Measurements from ENCODE around the gene SNAI3. TPM values are rescaled to one million over a fixed set of nuclear protein-coding genes. Genes with fewer than 3 reads are reported as not detected.
"Not testable (repeated sequence)": the region's sequence is repeated elsewhere in the genome, so short reads cannot be mapped to it uniquely, and the experiment has no call there.

Gene SNAI3
- total RNA-seq, 4 donors from 2014 or later, result 0.39 to 1.7 (median 1.1) TPM; not detected in 1

DNA sequence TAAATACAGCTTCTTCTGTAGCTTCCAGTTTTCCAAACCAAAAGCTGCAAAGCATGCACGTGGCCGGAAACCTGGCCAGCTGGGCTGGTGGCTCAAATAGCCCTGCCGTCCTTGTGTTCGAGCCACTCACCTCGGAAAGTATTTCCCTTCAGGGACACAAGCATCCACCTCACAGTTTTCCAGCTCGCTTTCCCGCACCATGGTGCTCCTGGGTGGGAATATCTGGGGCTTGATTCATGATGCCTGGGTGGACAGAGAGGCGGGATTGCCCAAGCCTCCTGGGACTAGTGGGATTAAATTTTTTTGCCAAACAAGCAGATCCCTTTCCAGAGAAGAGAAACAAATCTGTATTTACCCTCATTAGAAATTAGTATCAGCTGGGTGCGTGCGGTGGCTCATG is 16.3 kb downstream of the SNAI3 start:
- no peak for ATAC-seq
- no peaks in the 10 kb centered on the region for H3K4me1 ChIP-seq
- no peaks in the 10 kb centered on the region for H3K27me3 ChIP-seq
- H3K9me3 ChIP-seq, result no peaks in the 10 kb centered on the region
- WGBS, 2 donors (ENCODE audit: low coverage in 1 of 2), result 60 to 76% methylated on average over 3 to 10 of the region's 10 CpGs
- no peak overlapping the region for H3K4me3 ChIP-seq
- H3K27ac ChIP-seq, result no peak overlapping the region
- peaks cover 0 to 22% of the 10 kb centered on the region in 2 donors for H3K36me3 ChIP-seq
- TF ChIP-seq POLR2A (IDR thresholded peaks at IDR 0.05), result no peak

DNA sequence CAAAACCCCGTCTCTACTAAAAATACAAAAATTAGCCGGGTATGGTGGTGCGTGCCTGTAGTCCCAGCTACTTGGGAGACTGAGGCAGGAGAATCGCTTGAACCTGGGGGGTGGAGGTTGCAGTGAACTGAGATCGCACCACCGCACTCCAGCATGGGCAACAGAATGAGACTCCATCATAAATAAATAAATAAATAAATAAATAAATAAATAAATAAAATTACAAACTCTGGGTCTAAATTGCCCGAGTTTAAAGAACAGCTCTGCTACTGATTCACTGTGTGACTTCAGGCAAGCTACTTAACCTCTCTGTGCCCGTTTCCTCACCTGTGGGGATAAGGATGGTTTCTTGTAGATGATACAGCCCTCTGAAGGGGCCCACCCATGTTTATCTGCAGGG is 16.8 kb downstream of the SNAI3 start:
- H3K27me3 ChIP-seq, ATAC-seq, H3K4me1 ChIP-seq, H3K4me3 ChIP-seq, H3K9me3 ChIP-seq, H3K27ac ChIP-seq: not testable (repeated sequence)
- H3K36me3 ChIP-seq, result peaks cover 0 to 22% of the 10 kb centered on the region in 2 donors
- 74 to 93% methylated on average over 2 to 8 of the region's 8 CpGs for WGBS, 2 donors (ENCODE audit: low coverage in 1 of 2)

DNA sequence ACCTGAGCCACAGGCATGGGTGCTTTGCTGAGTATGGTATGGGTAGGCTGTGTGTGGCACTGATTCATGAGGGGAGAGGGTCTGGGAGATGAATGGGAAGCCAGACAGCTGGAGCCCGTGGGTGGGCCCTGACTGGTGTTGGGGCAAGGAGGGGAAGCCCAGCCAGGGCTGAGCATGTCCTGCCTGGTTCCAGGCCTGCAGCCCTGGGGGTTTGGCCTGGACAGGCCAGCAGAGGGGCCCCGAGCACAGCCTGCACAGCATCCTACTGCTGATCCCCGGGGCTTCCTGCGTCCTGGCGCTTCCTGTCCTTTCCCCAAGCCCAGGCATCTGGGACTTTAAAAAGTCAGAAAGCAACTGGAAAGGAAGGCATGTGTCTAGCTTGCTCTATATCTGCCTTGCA is 18.8 kb downstream of the SNAI3 start:
- TF ChIP-seq, protein P1, sequence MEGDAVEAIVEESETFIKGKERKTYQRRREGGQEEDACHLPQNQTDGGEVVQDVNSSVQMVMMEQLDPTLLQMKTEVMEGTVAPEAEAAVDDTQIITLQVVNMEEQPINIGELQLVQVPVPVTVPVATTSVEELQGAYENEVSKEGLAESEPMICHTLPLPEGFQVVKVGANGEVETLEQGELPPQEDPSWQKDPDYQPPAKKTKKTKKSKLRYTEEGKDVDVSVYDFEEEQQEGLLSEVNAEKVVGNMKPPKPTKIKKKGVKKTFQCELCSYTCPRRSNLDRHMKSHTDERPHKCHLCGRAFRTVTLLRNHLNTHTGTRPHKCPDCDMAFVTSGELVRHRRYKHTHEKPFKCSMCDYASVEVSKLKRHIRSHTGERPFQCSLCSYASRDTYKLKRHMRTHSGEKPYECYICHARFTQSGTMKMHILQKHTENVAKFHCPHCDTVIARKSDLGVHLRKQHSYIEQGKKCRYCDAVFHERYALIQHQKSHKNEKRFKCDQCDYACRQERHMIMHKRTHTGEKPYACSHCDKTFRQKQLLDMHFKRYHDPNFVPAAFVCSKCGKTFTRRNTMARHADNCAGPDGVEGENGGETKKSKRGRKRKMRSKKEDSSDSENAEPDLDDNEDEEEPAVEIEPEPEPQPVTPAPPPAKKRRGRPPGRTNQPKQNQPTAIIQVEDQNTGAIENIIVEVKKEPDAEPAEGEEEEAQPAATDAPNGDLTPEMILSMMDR (IDR thresholded peaks at IDR 0.05), result no peak
- TF ChIP-seq POLR2A (IDR thresholded peaks at IDR 0.05) (no peak), POLR2AphosphoS5 (IDR thresholded peaks at IDR 0.05) (no peak), EP300 (IDR thresholded peaks at IDR 0.05) (no peak)
- no peak for ATAC-seq
- H3K4me1 ChIP-seq, result peaks cover 0 to 15% (median 5%) of the 10 kb centered on the region in 3 donors
- no peak overlapping the region for H3K4me3 ChIP-seq
- no peaks in the 10 kb centered on the region for H3K9me3 ChIP-seq
- no peaks in the 10 kb centered on the region for H3K27me3 ChIP-seq
- no peak overlapping the region for H3K27ac ChIP-seq
- WGBS, 2 donors (ENCODE audit: low coverage in 1 of 2), result 0% methylated on average over 1 of the region's 5 CpGs; no CpG with 5 or more reads in 1 of the 2 donors
- peaks cover 0 to 10% of the 10 kb centered on the region in 2 donors for H3K36me3 ChIP-seq

DNA sequence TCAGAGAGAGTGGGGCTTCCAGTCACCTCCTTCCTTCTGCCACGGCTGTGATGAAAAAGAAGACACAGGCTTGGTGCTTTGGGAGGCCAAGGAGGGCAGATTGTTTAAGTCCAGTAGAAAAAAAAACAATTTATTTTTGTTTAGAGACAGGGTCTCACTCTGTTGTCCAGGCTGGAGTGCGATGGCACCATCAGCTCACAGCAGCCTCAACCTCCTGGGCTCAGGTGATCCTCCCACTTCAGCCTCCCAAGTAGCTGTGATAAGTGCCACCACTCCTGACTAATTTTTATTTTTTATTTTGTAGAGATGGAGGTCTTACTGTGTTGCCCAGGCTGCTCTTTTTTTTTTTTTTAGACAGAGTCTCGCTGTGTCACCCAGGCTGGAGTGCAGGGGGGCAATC is 20.7 kb downstream of the SNAI3 start:
- no peak for ATAC-seq
- no peaks in the 10 kb centered on the region for H3K9me3 ChIP-seq

DNA sequence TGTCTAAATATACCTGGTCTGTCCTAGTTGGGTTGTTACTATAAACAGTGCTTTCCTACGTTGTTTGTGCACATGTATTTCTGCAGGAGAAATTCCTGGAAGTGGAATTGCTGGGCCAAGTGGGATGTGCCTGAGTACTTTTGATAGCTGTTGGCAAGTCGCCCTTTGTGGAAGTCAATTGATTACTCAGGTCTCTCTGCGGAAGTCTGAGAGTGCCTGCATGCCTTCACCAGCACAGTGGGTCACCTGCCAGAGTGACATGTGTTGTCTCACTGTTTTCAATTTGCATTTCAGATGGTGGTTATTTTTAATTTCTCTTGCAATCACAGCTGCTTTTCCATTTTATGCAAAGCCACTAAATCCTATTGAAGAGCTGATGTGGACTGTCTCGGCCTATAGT is 21.2 kb downstream of the SNAI3 start:
- TF ChIP-seq POLR2AphosphoS5 (IDR thresholded peaks at IDR 0.05), result no peak
- TF ChIP-seq, protein P1 (IDR thresholded peaks at IDR 0.05), result no peak
- TF ChIP-seq POLR2A (IDR thresholded peaks at IDR 0.05), result no peak
- no peak for TF ChIP-seq EP300 (IDR thresholded peaks at IDR 0.05)
- no peak overlapping the region for H3K27ac ChIP-seq
- no peak overlapping the region for H3K4me3 ChIP-seq
- H3K36me3 ChIP-seq, result peaks cover 0 to 4% of the 10 kb centered on the region in 2 donors
- ATAC-seq, result no peak
- peaks cover 0 to 30% (median 11%) of the 10 kb centered on the region in 3 donors for H3K4me1 ChIP-seq
- no peaks in the 10 kb centered on the region for H3K9me3 ChIP-seq
- 70 to 74% methylated on average over 4 of the region's 4 CpGs for WGBS, 2 donors (ENCODE audit: low coverage in 1 of 2)
- H3K27me3 ChIP-seq, result no peaks in the 10 kb centered on the region

More for the DNA sequence above, 20.7 kb downstream of the SNAI3 start:
- TF ChIP-seq, protein P1 (IDR thresholded peaks at IDR 0.05), result no peak
- no peak for TF ChIP-seq POLR2A (IDR thresholded peaks at IDR 0.05)
- TF ChIP-seq POLR2AphosphoS5 (IDR thresholded peaks at IDR 0.05), result no peak
- no peak for TF ChIP-seq EP300 (IDR thresholded peaks at IDR 0.05)
- Histone ChIP-seq H3K36me3 (peaks cover 0 to 4% of the 10 kb centered on the region in 2 donors), H3K4me1 (peaks cover 0 to 30% (median 11%) of the 10 kb centered on the region in 3 donors), H3K27me3 (no peaks in the 10 kb centered on the region), H3K27ac (no peak overlapping the region), H3K4me3 (no peak overlapping the region)
- WGBS, 2 donors (ENCODE audit: low coverage in 1 of 2), result 81 to 93% methylated on average over 2 to 3 of the region's 3 CpGs

DNA sequence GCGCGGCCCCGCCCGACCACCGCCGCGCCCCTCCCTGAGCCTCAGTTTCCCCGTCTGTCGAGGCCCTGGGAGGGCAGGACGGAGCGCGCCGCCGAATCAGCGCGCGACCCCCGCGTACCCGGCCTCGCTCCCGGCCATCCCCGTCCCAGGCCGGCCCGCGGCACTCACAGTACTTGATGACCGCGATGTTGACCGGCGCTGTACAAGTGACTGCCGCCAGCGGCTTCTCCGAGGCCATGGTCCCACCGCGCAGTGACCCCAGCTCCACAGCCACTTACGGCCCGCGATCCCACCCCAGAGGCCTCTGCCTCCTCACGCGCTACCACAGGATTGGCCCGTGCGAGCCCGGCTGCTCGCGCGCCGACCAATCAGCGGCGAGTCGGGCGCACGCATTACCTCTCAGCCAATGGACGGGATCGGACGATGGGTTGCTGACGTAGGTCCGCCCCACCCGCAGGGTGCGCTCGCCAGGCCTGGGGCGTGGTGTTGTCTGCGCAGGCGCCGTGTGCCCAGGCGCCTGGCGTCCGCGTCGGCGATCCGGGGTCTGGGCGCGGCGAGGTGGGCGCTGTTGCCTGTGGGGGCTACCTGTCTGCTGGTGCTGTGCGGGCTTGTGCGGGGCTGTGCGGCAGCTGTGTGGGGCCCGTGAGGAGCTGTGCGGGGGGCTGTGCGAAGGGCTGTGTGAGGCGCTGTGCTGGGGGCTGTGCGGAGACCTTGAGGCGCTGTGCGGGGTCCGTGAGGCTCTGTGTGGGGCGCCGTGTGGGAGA is 23.3 kb downstream of the SNAI3 start, which contains the start of gene MVD:
Gene MVD, minus strand, starts transcription at position 249 of the 764 bp plus-strand sequence. Its CDS starts 11 bp downstream, at position 238.
- H3K4me3 ChIP-seq, result peak within 1 kb of the TSS; percentile 74 to 81
- TF ChIP-seq, protein P1 (IDR thresholded peaks at IDR 0.05), result peak in 2 of 4 experiments; percentile 19 to 26
- no peak for TF ChIP-seq EP300 (IDR thresholded peaks at IDR 0.05)
- TF ChIP-seq POLR2AphosphoS5 (IDR thresholded peaks at IDR 0.05), result peak; percentile 79
- TF ChIP-seq POLR2A (IDR thresholded peaks at IDR 0.05), result peak; percentile 70 to 84
- H3K4me1 ChIP-seq, result peaks cover 0 to 30% (median 11%) of the 10 kb centered on the region in 3 donors
- no peaks in the 10 kb centered on the region for H3K27me3 ChIP-seq
- no peaks in the 10 kb centered on the region for H3K9me3 ChIP-seq
- peak within 1 kb of the TSS; percentile 62 to 91 (median 88) for H3K27ac ChIP-seq
- no CpG with 5 or more reads among the region's 88 CpGs for WGBS, 2 donors (ENCODE audit: low coverage in 1 of 2)
- peak; percentile 99 for ATAC-seq
- H3K36me3 ChIP-seq, result peaks cover 0 to 6% of the 10 kb centered on the region in 2 donors

Data from gastroesophageal sphincter (tissue), 4 donors.